Measurements from ENCODE around the gene EDAR.

EDAR gene

DNA sequence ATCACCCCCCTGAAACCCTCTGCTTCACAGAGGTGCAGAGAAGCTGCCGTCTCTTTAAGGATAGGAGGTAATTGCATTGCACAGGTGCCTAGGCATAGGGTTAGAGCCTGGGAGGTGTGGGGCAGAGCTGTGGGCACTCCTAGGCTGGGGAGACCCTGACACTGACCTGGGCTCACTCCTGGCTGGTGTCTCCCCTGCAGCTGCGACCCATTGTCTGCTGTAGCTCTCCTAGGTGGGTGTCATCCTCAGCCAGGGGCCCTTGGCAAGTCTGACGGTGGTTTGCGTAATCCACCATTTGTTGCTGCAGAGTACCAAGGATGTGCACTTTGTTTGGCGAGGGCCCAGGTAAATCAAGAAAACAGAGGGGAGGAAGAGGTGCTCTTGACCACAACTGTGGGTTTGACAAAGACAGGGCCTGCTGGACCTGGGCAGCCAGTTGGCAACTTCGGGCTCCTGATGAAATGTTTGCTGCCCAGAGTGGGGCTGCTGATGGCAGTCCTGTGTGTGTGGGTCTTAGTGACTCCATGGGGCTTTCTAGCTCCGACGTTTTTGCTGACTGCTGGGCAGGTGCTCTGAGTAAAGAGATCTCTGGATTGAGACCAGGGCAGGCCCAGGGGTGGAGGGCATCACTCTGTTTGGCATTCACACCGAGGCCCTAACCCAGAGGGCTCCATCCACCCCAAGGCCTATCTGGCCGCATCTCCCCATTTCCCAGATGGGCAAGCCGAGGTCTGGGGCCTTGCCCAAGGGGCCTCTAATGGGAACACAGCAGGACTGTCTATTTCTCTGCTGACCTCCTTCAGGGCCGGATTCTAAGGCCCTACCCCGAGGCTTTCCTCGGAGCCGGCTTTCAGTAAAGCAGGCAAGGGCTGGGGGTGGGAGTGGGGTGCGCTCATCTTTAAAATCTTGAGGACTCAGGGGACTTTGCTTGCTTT is 67.7 kb downstream of the EDAR start:
- TF ChIP-seq, protein P1, sequence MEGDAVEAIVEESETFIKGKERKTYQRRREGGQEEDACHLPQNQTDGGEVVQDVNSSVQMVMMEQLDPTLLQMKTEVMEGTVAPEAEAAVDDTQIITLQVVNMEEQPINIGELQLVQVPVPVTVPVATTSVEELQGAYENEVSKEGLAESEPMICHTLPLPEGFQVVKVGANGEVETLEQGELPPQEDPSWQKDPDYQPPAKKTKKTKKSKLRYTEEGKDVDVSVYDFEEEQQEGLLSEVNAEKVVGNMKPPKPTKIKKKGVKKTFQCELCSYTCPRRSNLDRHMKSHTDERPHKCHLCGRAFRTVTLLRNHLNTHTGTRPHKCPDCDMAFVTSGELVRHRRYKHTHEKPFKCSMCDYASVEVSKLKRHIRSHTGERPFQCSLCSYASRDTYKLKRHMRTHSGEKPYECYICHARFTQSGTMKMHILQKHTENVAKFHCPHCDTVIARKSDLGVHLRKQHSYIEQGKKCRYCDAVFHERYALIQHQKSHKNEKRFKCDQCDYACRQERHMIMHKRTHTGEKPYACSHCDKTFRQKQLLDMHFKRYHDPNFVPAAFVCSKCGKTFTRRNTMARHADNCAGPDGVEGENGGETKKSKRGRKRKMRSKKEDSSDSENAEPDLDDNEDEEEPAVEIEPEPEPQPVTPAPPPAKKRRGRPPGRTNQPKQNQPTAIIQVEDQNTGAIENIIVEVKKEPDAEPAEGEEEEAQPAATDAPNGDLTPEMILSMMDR (IDR thresholded peaks at IDR 0.05; ENCODE audit: borderline replicate concordance, control extremely low read depth, extremely low read depth, insufficient read depth, missing control alignments) = no peak
- DNase-seq (ENCODE audit: low spot score) = no peak
- in situ Hi-C loops (cut with MboI; ENCODE audit: low sequenced_read_pairs, unreplicated experiment) = no loop called here

DNA sequence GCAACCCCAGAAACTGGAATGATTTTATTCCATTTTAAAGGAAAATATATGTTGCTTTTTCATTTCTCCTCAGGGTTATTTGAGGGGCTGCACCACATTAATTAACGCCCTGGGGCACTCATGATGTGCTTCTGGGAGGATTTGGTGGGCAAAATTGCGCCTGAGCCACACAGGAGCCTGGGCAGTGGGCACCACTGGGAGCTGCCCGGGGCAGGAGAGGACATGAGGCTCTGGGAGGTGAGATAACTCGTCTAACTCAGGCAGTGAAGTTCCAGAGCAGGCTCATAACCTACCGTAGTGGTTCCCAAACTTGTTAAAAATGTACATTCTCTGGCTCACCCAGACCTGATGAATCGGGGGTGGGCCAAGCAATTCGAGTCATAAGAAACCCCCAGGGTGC is 68.3 kb downstream of the EDAR start:
- no peak for DNase-seq (ENCODE audit: low spot score)
- in situ Hi-C loops (cut with MboI; ENCODE audit: low sequenced_read_pairs, unreplicated experiment) = no loop called here
- TF ChIP-seq, protein P1 (IDR thresholded peaks at IDR 0.05; ENCODE audit: borderline replicate concordance, control extremely low read depth, extremely low read depth, insufficient read depth, missing control alignments) = no peak

DNA sequence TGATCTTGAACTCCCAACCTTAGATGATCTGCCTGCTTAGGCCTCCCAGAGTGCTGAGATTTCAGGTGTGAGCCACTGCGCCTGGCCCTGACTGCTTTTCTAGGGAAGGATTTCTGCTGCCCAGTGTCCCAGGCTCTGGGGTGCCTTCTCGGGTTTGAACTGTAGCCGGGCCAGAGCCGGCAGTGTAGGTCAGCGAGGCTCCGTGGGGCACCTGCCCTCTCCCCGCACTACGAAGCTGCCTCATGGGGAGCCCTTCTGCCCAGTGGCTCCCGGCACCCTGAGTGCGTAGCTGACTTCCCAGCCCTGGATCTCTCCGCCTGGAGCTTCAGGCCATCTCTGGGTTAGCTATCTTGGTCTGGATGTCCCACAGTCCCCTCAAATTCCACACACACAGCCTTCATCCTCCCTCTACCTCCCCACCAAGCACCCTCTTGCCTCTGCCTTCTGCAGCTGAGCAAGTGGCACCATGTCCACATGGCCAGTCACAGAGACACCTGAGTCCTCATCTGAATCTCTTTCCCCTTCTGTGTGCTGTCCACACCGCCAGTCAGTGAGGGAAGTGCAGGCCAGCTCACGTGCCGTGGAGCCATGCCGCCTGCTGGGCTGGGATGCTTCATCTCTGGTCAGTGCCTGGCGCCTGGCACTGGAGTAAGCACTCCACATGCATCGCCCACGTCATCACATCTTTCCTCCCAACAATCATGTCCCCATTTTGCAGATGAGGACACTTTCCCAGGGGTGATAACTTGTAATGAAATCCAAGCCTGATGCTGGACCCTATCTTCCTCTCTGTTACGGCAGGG is 69.2 kb downstream of the EDAR start:
- no peak for DNase-seq (ENCODE audit: low spot score)
- in situ Hi-C loops (cut with MboI; ENCODE audit: low sequenced_read_pairs, unreplicated experiment) = no loop called here
- TF ChIP-seq, protein P1 (IDR thresholded peaks at IDR 0.05; ENCODE audit: borderline replicate concordance, control extremely low read depth, extremely low read depth, insufficient read depth, missing control alignments) = no peak

DNA sequence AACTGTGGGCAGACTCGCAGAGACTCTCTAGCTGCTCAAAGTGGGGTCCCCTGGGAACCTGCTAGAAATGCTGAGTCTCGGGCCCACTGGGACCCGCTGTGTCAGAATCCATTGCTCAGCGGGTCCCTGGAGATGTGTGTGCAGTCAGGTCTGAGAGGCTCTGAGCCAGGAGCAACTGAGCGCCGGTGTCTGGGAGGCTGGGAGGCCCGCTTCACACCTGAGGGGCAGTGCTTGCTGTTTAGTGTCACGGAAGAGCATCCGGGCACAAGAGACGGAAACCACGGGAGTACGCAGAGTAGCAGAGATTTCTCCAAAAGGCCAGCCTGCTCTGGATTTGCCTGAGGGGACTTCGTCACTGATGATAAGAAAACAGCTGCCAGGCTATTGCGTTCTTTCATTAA is 70.1 kb downstream of the EDAR start:
- DNase-seq (ENCODE audit: low spot score) = no peak
- TF ChIP-seq, protein P1 (IDR thresholded peaks at IDR 0.05; ENCODE audit: borderline replicate concordance, control extremely low read depth, extremely low read depth, insufficient read depth, missing control alignments) = no peak
- in situ Hi-C loops (cut with MboI; ENCODE audit: low sequenced_read_pairs, unreplicated experiment) = no loop called here

DNA sequence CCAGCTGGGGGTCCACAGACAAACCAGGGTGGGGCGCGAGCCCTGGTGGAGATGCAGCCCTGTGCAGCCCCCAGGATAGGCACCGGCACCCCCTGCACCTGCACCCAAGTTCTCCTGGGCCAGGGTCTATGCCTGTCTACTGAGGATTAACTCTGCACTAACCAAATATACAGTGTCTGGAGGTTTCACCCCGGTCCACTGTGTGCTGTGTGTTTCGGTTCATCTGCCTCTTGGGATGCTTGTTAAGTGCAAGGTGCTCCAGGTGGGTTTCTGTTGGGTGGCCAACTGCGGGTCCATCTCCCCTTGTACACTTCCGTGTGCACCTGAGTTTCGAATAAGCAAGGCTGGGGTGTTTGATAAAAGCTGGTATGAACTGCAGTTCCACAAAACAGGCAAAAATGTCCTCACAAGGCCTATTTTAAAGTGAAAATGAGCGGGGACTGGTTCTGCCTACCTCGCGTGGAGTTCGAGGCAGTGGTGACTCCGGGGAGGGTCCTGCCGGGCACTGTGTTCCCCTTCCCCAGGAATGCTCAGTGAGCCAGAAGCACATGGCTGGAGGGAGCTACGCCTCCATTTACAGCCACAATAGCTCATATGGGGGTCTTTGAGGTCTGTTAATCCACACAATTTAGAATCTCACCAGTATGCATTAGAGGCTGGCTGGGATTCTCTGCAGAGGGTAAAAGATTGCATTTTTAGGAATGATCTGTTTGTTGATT is 70.7 kb downstream of the EDAR start:
- TF ChIP-seq, protein P1 (IDR thresholded peaks at IDR 0.05; ENCODE audit: borderline replicate concordance, control extremely low read depth, extremely low read depth, insufficient read depth, missing control alignments) = no peak
- DNase-seq (ENCODE audit: low spot score) = no peak
- in situ Hi-C loops (cut with MboI; ENCODE audit: low sequenced_read_pairs, unreplicated experiment) = no loop called here

DNA sequence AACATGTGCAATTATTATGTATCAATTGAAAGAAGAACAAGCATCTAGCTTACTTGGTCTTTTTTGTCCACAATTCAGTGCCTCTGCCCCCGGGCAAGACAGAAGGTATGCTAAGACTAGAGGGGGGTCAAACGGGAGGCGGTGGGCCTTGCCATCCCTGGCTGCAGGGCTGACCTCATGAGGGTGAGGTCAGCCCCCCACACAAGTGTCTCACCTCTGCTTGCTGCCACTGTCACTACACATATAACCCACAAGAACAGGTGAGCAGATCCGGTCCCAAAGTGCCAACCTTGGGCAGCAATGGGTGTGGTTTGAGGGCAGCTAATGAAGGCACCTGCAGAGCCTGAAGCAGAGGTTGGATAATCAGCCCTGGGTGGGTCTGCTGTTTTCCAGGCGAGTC is 71.5 kb downstream of the EDAR start:
- no peak for DNase-seq (ENCODE audit: low spot score)
- TF ChIP-seq, protein P1 (IDR thresholded peaks at IDR 0.05; ENCODE audit: borderline replicate concordance, control extremely low read depth, extremely low read depth, insufficient read depth, missing control alignments) = no peak
- in situ Hi-C loops (cut with MboI; ENCODE audit: low sequenced_read_pairs, unreplicated experiment) = no loop called here

Data from GM13976 (cell line).